ENCODE data around the gene GSC2.

The GSC2 gene

DNA sequence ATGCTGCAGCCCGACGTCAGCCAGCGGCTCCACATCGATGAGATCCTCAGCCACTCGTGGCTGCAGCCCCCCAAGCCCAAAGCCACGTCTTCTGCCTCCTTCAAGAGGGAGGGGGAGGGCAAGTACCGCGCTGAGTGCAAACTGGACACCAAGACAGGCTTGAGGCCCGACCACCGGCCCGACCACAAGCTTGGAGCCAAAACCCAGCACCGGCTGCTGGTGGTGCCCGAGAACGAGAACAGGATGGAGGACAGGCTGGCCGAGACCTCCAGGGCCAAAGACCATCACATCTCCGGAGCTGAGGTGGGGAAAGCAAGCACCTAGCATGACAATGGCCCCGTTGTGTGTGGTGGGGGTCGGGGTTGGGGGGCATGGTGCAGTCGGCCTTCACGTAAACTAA, 17.9 kb downstream of the GSC2 start:
- no peak for DNase-seq

- no peak for DNase-seq
Observed at GRCh38 chr22:19131685-19132015, 18.4 kb downstream of the GSC2 start.

DNA sequence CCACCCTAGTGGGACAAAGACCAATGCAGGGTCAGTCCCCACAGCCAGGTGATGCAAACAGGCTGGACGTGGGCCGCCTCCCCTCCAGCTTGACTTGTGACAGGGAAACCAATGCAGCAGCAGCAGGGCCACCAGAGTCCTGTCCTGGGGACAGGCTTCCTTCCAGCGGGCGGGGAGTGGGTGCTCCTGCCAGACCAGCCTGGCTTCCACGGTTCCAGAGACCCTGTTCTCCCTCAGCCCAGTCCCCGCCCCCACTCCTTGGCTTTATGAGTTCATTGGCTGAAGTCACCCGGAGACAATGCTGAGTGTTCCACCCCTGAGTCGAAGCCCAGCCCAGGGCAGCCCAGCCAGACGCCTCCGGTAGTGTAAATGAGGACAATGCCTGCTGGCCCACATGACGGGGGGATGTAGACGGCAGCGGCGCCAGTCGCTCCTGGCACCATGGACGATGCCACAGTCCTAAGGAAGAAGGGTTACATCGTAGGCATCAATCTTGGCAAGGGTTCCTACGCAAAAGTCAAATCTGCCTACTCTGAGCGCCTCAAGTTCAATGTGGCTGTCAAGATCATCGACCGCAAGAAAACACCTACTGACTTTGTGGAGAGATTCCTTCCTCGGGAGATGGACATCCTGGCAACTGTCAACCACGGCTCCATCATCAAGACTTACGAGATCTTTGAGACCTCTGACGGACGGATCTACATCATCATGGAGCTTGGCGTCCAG, 19.0 kb downstream of the GSC2 start, which contains the start of gene TSSK2:
Gene TSSK2 (plus strand): TSS at position 350 of the 726 bp plus-strand sequence. CDS start 92 bp downstream, at position 442.
- no peak for DNase-seq

DNA sequence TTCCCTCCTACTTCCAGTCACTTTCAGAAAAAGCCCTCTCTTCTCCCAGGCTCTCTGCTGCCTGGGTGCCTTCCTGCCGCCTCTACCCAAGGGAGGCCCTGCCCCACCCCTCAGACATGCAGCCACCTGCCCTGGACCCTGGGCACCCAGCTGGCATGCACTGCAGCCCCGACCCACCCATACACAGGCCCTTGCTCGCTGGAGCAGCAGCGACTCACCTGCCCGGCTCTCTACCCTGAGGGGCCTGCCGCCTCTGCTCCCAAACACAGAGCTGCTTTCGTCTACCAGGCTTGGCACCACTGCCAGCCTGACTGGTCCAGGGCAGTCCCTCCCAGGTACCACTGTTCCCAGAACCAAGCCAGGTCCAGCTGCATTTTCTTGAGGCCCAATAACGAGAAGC, 20.2 kb downstream of the GSC2 start:
- no peak for DNase-seq

GRCh38 chr22:19128946-19129727, 21.0 kb downstream of the GSC2 start:
- DNase-seq = no peak

DNA sequence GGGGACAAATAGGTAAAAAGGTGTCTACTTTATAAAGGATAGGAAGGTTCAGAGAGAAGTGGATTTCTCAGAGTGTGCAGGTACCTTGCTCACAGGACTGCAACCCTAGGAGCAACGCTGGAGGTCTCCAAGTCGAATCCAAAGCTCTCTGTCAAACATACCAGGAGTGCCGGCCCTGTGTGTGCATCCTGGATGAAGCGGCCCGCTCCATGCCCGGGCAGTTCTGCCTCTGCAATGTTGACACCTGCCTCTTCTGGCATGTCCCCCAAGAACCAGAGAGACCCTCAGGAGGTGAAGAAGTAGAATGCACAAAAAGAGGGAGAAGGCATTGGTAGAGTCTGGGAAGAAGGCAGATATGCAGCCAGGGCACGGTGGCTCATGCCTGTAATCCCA, 22.1 kb downstream of the GSC2 start:
- no peak for DNase-seq

DNA sequence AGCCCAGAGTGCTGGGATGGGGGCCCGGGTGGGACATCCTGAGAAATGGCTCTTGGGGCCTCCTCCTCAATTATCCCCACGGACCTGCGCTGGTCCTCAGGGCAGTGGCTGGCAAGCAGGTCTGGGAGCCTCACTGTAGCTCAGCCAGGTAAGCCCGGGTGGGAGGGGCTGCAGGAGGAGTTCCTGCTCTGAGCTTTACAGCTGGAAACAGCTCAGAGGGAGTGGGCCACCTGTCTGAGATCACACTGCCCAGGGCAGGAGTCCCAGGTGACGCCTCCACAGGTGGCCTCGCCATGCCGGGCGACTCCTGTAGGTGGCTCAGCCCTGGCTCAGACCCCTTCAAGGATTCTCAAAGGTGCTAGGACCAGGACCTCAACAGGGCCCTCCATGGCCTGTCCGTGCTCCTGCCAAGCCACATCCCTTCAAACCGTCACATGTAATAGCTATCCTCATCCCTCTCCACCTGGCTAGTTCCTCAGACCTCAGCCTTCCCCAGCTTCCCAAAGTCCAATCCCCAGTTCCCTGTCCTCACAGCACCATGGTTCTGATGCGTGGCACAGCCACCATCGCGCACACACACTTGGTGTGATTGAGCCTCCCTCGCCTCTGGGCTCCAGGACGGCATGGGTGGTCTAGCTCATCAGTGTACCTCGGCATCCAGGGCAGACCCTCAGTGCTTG, 22.6 kb downstream of the GSC2 start:
- no peak for DNase-seq

- no peak for DNase-seq
Observed at GRCh38 chr22:19126309-19127273, 23.5 kb downstream of the GSC2 start.

DNA sequence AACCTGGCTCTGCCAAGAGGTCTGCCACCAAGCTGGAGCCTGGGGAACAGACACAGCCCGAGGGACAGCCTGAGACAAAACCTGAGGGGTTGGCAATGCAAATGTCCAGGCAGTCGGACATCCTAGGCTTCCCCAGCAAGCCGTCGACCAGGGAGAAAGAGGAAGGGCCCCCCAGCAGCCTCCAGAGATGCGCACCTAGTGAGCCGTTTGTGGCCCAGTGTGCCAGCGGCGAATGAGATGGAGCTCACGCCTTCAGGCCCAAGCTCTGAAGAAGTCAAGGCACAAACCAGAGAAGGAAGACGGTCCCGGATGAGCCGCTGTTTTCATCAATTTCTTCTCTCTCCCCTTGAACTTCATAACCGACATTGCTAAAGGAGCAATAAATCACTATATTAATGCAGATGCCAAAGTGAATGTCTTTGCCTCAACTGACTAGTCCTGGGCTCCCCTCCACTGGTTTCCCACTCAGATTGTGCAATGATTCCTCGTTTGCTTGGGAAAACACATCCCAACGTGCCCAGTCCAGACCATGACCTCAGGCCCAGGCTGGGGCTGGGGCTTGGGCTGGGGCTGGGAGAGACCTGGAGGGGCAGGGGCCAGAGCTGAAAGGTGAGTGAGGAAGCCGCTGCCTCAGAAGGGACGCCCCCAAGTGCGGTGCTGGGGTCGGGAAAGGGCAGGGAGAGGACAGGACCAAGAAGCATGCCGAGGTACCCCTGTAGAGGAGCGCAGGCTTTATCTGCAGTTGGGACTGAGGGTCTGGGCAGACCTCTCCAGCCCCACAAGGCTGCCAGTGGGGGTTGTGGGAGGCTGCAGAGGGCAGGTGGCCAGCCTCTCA, 24.4 kb downstream of the GSC2 start:
- no peak for DNase-seq

GRCh38 chr22:19125011-19125410, 25.1 kb downstream of the GSC2 start:
- DNase-seq = no peak

DNA sequence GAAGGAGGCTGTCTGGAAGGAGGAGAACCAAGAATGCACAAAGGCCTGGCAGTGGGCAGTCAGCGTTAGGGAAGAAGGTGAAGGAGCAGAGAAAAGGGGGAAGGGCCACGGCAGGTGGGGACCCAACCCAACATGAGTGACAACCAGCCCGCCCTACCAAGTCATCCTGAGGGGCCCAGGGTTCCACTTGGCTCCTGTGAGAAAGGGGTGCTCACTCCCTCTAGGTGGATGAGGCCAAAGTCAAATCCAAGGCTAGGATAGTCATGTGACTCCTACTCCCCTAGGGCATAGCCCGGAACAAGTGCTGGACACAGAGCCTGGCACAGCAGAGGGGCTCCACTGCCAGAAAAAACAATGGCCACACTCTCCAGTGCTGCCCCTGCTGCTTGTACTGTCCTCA, 25.7 kb downstream of the GSC2 start:
- no peak for DNase-seq

GRCh38 chr22:19123936-19124335, 26.2 kb downstream of the GSC2 start:
- DNase-seq = no peak

DNA sequence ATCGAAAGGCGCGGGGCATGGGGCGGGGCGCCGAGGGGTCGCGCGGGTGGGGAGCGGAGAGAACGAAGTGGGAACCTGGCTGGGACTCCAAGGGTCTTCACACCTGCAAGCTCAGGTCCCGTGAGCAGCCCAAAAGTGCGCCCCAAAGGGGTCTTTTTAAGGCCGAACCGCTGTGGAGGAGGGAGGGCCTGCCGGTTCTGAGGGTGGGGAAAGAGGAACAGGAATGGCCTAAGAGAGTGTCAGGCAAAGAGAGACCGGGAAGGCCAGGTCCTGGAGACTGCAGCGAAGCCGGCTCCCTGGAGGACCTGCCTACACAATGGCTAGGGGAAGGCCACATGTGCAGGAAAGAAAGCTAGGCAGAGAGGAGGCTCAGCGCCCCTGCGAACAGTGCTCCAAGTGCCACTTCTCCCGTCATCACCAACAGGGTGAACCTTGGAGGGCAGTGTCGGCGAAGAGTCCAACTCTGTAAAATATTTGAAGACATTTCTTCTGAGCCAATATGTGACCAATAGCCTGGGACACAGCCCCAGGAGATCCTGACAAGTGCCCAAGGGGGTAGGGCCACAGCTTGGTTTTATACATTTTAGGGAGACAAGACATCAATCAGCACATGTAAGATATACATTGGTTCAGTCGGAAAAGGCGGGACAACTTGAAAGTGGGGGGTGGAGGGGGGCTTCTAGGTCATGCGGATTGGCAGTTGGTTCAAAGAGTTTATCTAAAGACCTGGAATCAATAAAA, 27.2 kb downstream of the GSC2 start:
- no peak for DNase-seq

DNA sequence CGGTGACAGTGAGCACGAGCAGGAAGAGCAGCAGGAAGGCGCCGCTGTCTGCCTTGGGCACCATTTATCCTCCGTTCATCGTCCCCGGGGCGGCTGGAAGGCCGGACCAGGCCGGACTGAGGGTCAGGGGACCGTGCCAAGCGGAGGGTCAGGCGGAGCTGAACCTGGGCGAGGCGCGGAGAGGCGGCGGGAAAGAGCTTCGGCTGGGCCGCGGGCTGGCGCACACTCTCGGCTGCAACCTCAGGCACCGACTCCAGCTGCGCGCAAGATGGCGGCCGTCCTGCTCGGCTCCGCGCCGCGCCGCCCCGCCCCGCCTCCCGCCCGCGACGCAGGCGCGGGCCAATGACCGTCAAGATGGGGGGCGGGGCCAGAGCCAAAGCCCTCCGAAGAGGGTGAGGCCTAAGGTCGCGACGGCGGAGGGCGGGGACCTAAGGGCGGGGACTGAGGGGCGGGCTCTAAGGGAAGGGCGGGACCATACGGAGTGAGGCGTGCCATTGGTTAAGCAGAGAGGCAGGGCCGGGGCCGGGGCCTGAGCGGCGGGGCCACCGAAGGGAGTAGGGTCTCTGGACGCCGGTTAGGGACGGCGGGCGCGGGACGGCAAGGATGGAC, 27.8 kb downstream of the GSC2 start, which contains the start of gene DGCR2:
Gene DGCR2 (minus strand): TSS at position 270 of the 609 bp plus-strand sequence. CDS start 206 bp downstream, at position 64.
- DNase-seq = peak; percentile 92 to 93

DNA sequence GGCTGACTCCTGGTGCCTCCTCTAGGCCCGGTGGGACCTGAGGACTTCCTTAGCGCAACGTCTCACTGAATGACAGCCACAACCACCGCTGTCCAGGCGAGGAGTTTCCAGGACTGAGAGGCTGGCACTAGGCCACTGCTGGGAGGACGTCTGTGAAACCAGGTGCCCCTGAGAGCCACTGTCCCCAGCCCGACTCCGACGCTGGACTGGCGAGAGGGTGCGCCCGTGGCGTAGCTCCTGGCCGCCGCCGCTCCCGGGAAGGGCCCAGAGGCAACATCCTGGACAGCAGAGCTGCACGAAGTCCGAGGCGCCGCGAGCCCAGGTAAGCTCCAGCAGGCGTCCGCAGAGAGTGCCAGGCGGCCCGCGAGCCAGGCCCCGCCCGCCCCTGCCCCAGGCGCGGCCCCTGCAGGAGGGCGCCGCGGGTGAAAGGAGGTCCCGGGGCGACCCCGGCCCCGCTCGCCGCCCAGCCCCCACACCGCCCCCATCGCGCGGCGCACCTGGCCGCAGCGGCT, 28.4 kb downstream of the GSC2 start:
- no peak for DNase-seq

- no peak for DNase-seq
Observed at GRCh38 chr22:19120829-19121630, 29.1 kb downstream of the GSC2 start.

GRCh38 chr22:19119949-19120348, 30.1 kb downstream of the GSC2 start:
- no peak for DNase-seq

DNA sequence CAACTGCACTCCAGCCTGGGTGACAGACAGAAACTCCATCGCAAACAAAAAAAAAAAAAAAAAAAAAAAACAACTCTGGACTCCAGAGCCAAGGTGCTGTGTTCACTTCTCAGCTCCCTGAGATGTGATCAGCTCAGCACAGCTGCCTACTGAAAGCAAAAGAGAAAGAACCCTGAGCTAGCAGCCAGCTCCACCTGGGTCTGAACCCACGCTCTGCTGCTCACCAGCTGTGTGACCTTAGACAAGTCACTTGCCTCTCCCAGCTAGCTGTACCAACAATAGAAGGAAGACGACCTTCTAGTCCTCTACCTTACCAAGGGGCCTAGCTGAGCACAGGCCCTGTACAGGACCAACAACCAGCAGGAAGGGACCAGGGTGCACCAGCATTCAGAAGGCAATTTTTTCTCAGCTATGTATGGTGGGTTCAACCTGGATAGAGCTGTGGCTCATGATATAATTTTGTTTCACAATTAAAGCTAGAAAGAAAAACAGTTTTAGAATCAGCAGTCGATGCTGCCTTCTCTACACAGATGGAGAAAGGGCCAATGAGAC, 31.7 kb downstream of the GSC2 start:
- no peak for DNase-seq

GRCh38 chr22:19117111-19117512, 33.0 kb downstream of the GSC2 start:
- DNase-seq = no peak

All from NCI-H1930 (cell line).